ENCODE data around the gene CACNA1H. TPM values are rescaled to one million over a fixed set of nuclear protein-coding genes. Genes with fewer than 3 reads are reported as not detected.

CACNA1H gene
- total RNA-seq, 1 donor from 2014 or later: 4.1 TPM

GRCh38 chr16:1121601-1122397 lies 31.1 kb upstream of the CACNA1H start:
- intact Hi-C loops (cut with DNase I): no loop called here
- ATAC-seq (no peak), DNase-seq (ENCODE audit: low spot score) (no peak)

DNA sequence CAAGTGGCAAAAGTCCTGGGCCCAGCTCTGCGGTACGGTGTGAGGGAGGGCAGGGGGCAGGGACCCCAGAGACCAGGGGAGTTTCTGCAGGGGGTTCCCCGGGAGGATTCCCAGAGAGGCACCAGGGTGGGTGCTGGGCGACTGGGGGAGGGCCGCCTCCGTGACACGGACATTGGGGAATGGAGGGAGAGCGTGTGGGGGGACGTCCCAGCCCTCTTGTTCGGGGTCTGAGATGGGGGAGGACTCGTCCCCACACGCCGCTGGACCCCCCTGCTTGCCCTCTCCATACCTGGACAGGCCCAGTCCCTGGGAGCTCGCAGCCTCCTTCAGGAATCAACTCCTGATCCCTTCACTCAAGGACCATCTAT lies 30.5 kb upstream of the CACNA1H start:
- ATAC-seq: no peak
- intact Hi-C loops (cut with DNase I): no loop called here
- DNase-seq (ENCODE audit: low spot score): no peak

- DNase-seq (ENCODE audit: low spot score) (no peak), ATAC-seq (no peak)
- intact Hi-C loops (cut with DNase I): no loop called here
Measured at GRCh38 chr16:1123525-1124230, 29.2 kb upstream of the CACNA1H start.

GRCh38 chr16:1124291-1124690 lies 28.6 kb upstream of the CACNA1H start:
- ATAC-seq: no peak
- DNase-seq (ENCODE audit: low spot score): no peak
- intact Hi-C loops (cut with DNase I): no loop called here

GRCh38 chr16:1124795-1125194 lies 28.1 kb upstream of the CACNA1H start:
- DNase-seq (ENCODE audit: low spot score) (no peak), ATAC-seq (no peak)
- intact Hi-C loops (cut with DNase I): no loop called here

- ATAC-seq: no peak
- intact Hi-C loops (cut with DNase I): no loop called here
- no peak for DNase-seq (ENCODE audit: low spot score)
Measured at GRCh38 chr16:1125471-1125870, 27.4 kb upstream of the CACNA1H start.

- intact Hi-C loops (cut with DNase I): no loop called here
- no peak for DNase-seq (ENCODE audit: low spot score)
- no peak for ATAC-seq
Measured at GRCh38 chr16:1126044-1126443, 26.9 kb upstream of the CACNA1H start.

- no peak for ATAC-seq
- DNase-seq (ENCODE audit: low spot score): no peak
- intact Hi-C loops (cut with DNase I): no loop called here
Measured at GRCh38 chr16:1126586-1126985, 26.3 kb upstream of the CACNA1H start.

DNA sequence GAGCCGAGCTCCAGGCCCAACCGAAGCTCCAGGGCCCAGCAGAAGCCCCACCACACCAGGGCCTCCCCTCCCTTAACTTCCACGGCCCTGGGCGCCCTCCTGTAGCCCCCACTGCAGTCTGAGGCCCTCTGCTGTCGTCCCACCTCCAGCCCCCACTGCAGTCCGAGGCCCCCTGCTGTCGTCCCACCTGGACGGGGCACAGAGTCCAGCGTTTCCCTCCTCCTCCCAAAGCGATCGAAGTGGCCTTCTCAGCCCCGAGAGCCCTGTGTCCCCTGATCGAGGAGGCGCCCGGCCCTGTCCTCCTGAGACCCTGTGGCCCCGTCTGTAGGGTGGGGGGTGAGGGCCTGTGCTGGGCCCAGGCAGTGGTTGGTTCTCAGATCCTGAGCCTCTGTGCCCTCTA lies 25.8 kb upstream of the CACNA1H start:
- intact Hi-C loops (cut with DNase I): no loop called here
- no peak for DNase-seq (ENCODE audit: low spot score)

DNA sequence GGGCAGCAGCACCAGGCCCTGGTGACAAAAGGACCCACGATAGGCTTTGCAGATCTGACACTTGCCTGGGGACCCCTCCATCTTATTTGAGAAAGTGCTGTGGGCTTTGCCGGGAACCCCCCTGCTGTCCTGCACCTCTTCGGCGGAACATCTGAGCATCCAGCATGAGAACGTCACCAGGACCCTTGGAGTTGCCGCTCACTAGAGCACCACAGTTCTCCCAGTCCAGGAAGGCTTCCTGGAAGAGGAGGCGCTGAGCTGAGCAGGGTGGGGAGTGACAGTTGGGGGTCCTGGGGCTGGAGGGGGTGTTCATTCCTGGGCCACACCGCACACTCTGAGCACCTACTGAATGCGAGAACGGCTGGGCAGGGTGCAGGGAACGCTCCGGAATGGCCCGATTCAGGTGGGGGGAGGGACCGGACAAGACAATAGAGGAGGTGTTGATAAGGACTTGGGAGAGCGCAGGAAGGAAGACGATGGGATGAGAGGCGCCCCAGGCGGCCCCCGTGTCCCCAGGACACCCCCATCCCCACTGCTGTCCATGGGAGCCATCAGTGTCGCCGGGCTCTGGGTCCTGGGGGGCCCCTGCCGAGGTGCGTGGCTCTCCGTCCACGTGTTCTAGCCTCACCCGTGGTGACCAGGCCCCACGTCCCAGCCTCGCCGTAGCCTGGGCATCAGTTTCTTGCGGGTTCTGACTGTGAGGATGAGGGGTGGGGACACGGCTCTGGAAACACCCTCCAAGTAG lies 24.8 kb upstream of the CACNA1H start:
- DNase-seq (ENCODE audit: low spot score) (no peak), ATAC-seq (no peak)
- intact Hi-C loops (cut with DNase I): no loop called here

More for the DNA sequence above, 25.8 kb upstream of the CACNA1H start:
- ATAC-seq: no peak

GRCh38 chr16:1129106-1129960 lies 23.6 kb upstream of the CACNA1H start:
- ATAC-seq (no peak), DNase-seq (ENCODE audit: low spot score) (no peak)
- intact Hi-C loops (cut with DNase I): no loop called here

DNA sequence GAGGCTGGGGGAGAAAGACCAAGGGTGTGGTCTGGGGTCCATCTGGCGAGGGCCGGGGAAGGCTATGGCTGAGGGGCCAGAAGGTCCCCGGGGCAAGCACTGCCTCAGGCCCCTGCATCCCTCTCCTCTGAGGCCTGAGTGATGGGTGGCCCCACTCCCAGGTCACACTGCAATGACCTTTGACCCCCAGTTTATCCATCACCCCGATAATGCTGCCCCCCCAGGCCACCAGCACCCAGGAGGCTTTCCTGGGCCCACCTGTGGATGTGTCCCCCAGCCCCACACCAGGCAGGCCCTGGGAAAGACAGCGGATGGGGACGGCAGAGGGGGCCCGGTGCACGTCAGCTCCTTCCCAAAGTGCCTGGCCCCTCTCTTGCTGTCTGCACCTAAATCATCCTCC lies 22.5 kb upstream of the CACNA1H start:
- no peak for DNase-seq (ENCODE audit: low spot score)
- intact Hi-C loops (cut with DNase I): no loop called here
- no peak for ATAC-seq

GRCh38 chr16:1131378-1131994 lies 21.4 kb upstream of the CACNA1H start:
- DNase-seq (ENCODE audit: low spot score) (no peak), ATAC-seq (no peak)
- intact Hi-C loops (cut with DNase I): no loop called here

DNA sequence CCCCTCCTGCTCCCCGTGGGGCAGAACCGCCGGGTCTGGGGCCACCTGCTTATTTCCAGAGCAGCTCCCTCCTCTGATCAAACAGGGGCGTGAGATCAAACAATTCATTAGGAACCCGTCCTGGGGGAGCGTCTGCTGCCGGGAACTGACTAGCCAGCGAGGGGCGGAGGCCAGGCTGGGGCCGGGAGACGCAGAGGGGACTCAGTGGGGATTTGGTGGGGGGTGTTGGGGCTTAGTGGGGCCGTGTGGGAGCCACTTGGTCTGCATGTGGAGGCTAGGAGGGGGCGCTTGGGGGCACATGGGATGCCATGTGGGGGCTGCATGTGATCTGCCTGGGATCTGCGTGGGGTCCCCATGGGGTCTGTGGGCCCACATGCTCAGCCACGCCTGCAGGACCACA lies 20.5 kb upstream of the CACNA1H start:
- intact Hi-C loops (cut with DNase I): no loop called here
- no peak for ATAC-seq
- no peak for DNase-seq (ENCODE audit: low spot score)

DNA sequence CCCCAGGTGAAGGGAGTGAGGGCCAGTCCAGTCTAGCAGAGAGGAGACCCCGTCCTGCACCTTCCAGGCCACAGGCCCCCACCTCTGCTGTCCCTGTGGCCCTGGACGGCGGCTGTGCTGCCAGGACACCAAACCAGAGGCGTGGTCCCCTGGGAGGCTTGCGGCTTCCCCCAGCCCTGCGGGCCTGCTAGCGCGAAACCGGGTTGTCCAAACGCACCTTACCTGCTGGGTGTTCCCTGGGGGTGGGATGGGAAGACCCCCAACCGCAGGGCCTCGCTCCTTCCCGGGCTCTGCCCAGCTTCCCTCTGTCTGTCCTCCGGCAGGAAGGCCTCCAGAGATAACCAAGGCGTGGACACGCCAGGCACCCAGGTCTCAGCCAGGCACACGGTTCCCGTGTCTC lies 19.6 kb upstream of the CACNA1H start:
- intact Hi-C loops (cut with DNase I): no loop called here
- DNase-seq (ENCODE audit: low spot score) (no peak), ATAC-seq (no peak)

GRCh38 chr16:1133810-1134520 lies 18.9 kb upstream of the CACNA1H start:
- no peak for ATAC-seq
- intact Hi-C loops (cut with DNase I): no loop called here
- DNase-seq (ENCODE audit: low spot score): no peak

DNA sequence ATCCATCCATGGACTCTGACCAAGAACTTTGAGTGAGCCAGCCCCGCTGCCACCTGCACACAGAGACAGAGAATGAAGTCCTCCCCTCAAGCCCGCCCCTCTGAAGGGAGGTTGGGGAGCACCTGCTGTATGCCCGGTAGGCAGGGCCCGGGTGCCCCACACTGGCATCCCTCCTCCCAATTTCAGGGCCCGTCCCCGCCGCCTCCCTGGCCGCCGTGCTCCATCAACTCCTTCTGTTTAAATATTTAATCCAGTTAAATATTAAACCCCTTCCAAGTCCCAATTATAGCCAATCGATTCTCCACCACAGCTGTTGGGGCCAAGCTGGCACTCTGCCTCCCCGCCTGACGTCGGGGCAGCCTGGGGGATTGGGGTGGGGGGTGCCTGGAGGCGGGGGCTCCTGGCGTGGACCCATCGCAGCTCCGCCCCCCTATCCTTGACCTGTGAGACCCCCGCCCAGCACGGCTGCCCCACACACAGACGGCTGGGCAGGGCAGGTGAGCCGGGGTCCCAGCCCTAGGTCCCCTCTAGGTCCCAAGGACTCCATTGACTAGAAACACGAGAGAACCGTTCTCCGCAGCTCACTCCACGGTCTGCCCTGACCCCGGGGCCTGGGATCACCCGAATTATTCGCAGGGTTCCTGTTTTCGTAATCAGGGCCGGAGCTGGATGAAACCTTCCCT lies 18.0 kb upstream of the CACNA1H start:
- intact Hi-C loops (cut with DNase I): no loop called here
- ATAC-seq (no peak), DNase-seq (ENCODE audit: low spot score) (no peak)

DNA sequence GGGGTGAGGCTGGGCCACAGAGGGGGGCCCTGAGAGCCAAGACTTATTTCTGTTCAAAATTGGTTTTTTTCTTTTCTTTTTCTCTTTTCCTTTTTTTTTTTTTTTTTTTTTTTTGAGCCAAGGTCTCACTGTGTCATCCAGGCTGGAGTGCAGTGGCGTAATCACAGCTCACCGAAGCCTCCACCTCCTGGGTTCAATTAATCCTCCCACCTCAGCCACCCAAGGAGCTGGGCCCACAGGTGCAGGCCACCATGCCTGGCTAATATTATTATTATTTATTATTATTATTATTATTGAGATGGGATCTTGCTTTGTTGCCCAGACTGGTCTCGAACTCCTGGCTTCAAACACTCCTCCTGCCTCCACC lies 17.5 kb upstream of the CACNA1H start:
- ATAC-seq (no peak), DNase-seq (ENCODE audit: low spot score) (no peak)
- intact Hi-C loops (cut with DNase I): no loop called here
